ENCODE results near the gene SPART.

DNA sequence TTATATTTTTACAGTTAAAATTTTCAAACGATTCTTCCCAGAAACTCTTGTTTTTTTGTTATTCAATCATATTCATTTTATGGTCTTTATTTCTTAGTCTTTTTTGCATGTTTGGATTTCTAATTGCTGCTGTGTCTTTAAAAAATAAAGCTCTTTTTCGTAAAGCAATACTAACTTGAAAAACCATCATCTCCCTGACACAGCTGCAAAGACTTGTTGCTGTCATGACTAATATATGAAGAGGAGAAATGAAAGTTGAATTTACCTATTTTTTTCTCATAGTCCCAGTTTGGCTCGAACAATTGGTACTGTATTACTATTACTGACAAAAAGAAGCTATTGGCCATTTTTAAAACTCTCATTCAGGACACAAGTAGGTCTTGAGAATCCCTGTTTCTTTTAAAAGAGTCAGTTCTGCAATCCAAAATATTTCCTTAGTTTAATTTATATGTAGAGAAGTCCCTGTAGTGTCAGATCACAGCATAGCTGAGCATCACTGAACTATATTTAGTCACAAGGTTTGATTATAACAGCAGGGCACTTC, 12.1 kb upstream of the SPART start:
- TF ChIP-seq CTCF (IDR thresholded peaks at IDR 0.05; ENCODE audit: low read depth, low read length): no peak
- TF ChIP-seq POLR2A (IDR thresholded peaks at IDR 0.05; ENCODE audit: extremely low read depth, insufficient read length): no peak

All from NB4 (cell line).